GM18951 (cell line): ENCODE data around the gene BORCS8.
"Not testable (repeated sequence)": the region's sequence is repeated elsewhere in the genome, so short reads cannot be mapped to it uniquely, and the experiment has no call there.

Source experiments
- POLR2A ChIP-seq: IDR thresholded peaks from 4 replicates; pipeline ENCODE4 v1.6.1; 2011; ENCODE audit warnings: mild to moderate bottlenecking; ENCODE audit not compliant: insufficient read length, insufficient read depth; ENCODE audit errors: extremely low read depth
- in situ Hi-C: fragments of 300-500 bp; cut with MboI; formaldehyde crosslinking; loops from one replicate; pipeline ENCODE4 v1.12.0; 2022; ENCODE audit warnings: low sequenced_read_pairs, mixed read lengths, inconsistent platforms; ENCODE audit not compliant: unreplicated experiment

Gene BORCS8

GRCh38 chr19:19159534-19159933 lies 32.4 kb downstream of the BORCS8 start:
- no peak for TF ChIP-seq POLR2A
- in situ Hi-C loops, result no loop called here

- no peak for TF ChIP-seq POLR2A
- in situ Hi-C loops, result no loop called here
Observed at GRCh38 chr19:19157808-19158207, 34.1 kb downstream of the BORCS8 start.

GRCh38 chr19:19155495-19156219 lies 36.3 kb downstream of the BORCS8 start:
- in situ Hi-C loops, result no loop called here
- TF ChIP-seq POLR2A, result peak; percentile 38

GRCh38 chr19:19154768-19155494 lies 37.0 kb downstream of the BORCS8 start:
- in situ Hi-C loops, result no loop called here
- no peak for TF ChIP-seq POLR2A

- TF ChIP-seq POLR2A, result no peak
- in situ Hi-C loops, result no loop called here
Observed at GRCh38 chr19:19152668-19153384, 39.1 kb downstream of the BORCS8 start.

GRCh38 chr19:19151418-19151817 lies 40.5 kb downstream of the BORCS8 start:
- in situ Hi-C loops, result no loop called here
- no peak for TF ChIP-seq POLR2A

- no peak for TF ChIP-seq POLR2A
- in situ Hi-C loops, result no loop called here
Observed at GRCh38 chr19:19149435-19149834, 42.5 kb downstream of the BORCS8 start.

GRCh38 chr19:19148504-19148903 lies 43.4 kb downstream of the BORCS8 start:
- in situ Hi-C loops, result not testable (repeated sequence)

GRCh38 chr19:19147344-19147743 lies 44.6 kb downstream of the BORCS8 start:
- no peak for TF ChIP-seq POLR2A
- in situ Hi-C loops, result no loop called here

- in situ Hi-C loops, result no loop called here
- TF ChIP-seq POLR2A, result no peak
Observed at GRCh38 chr19:19146865-19147264, 45.1 kb downstream of the BORCS8 start.

- in situ Hi-C loops, result no loop called here
- TF ChIP-seq POLR2A, result no peak
Observed at GRCh38 chr19:19145684-19146608, 46.0 kb downstream of the BORCS8 start.

- in situ Hi-C loops, result no loop called here
- no peak for TF ChIP-seq POLR2A
Observed at GRCh38 chr19:19145281-19145680, 46.7 kb downstream of the BORCS8 start.

GRCh38 chr19:19142347-19142746 lies 49.6 kb downstream of the BORCS8 start:
- in situ Hi-C loops, result no loop called here
- TF ChIP-seq POLR2A, result no peak

GRCh38 chr19:19140476-19140875 lies 51.5 kb downstream of the BORCS8 start:
- TF ChIP-seq POLR2A, result no peak
- in situ Hi-C loops, result no loop called here
